Measurements from ENCODE around the gene TMED3. TPM values are rescaled to one million over a fixed set of nuclear protein-coding genes. Genes with fewer than 3 reads are reported as not detected.
"Not testable (repeated sequence)": the region's sequence is repeated elsewhere in the genome, so short reads cannot be mapped to it uniquely, and the experiment has no call there.

Gene TMED3
- total RNA-seq, 1 donor from 2014 or later, result 75.4 TPM

GRCh38 chr15:79316864-79317263 is 6.0 kb downstream of the TMED3 start:
- Histone ChIP-seq H3K4me3 (no peak overlapping the region), H3K4me1 (peaks cover 30% of the 10 kb centered on the region), H3K27me3 (no peaks in the 10 kb centered on the region), H3K27ac (no peak overlapping the region), H3K9me3 (no peaks in the 10 kb centered on the region), H3K36me3 (peaks cover 0 to 51% of the 10 kb centered on the region in 2 donors)
- no peak for TF ChIP-seq POLR2A (IDR thresholded peaks at IDR 0.05)
- TF ChIP-seq POLR2AphosphoS5 (IDR thresholded peaks at IDR 0.05; ENCODE audit: insufficient read depth in 1 of 2, low read depth in 1 of 2), result no peak
- no peak for TF ChIP-seq CTCF (IDR thresholded peaks at IDR 0.05)
- DNase-seq (ENCODE audit: extremely low spot score in 2 of 2), result no peak
- intact Hi-C loops (cut with DNase I), result no loop called here

- H3K4me3 ChIP-seq; H3K27me3 ChIP-seq; H3K4me1 ChIP-seq; H3K27ac ChIP-seq; intact Hi-C loops (cut with DNase I); H3K9me3 ChIP-seq; DNase-seq (ENCODE audit: extremely low spot score in 2 of 2): not testable (repeated sequence)
- H3K36me3 ChIP-seq, result peaks cover 0 to 45% of the 10 kb centered on the region in 2 donors
These were observed 9.1 kb downstream of the TMED3 start for GRCh38 chr15:79319973-79320372.

- DNase-seq (ENCODE audit: extremely low spot score in 2 of 2), result no peak
- no peak overlapping the region for H3K27ac ChIP-seq
- no peak overlapping the region for H3K4me3 ChIP-seq
- intact Hi-C loops (cut with DNase I), result no loop called here
- TF ChIP-seq POLR2A (IDR thresholded peaks at IDR 0.05), result no peak
- TF ChIP-seq POLR2AphosphoS5 (IDR thresholded peaks at IDR 0.05; ENCODE audit: insufficient read depth in 1 of 2, low read depth in 1 of 2), result no peak
- no peak for TF ChIP-seq CTCF (IDR thresholded peaks at IDR 0.05)
- H3K9me3 ChIP-seq, result no peaks in the 10 kb centered on the region
- no peaks in the 10 kb centered on the region for H3K27me3 ChIP-seq
- H3K36me3 ChIP-seq, result peaks cover 0 to 28% of the 10 kb centered on the region in 2 donors
- H3K4me1 ChIP-seq, result peaks cover 3% of the 10 kb centered on the region
These were observed 11.0 kb downstream of the TMED3 start for GRCh38 chr15:79321876-79322275.

GRCh38 chr15:79322306-79322705 is 11.4 kb downstream of the TMED3 start:
- H3K36me3 ChIP-seq, result peaks cover 0 to 26% of the 10 kb centered on the region in 2 donors
- DNase-seq (ENCODE audit: extremely low spot score in 2 of 2), result no peak
- H3K27ac ChIP-seq, result no peak overlapping the region

GRCh38 chr15:79322945-79323344 is 12.0 kb downstream of the TMED3 start:
- TF ChIP-seq POLR2A (IDR thresholded peaks at IDR 0.05), result no peak
- no peak for TF ChIP-seq CTCF (IDR thresholded peaks at IDR 0.05)
- no peak for TF ChIP-seq POLR2AphosphoS5 (IDR thresholded peaks at IDR 0.05; ENCODE audit: insufficient read depth in 1 of 2, low read depth in 1 of 2)
- no peak overlapping the region for H3K4me3 ChIP-seq
- no peaks in the 10 kb centered on the region for H3K9me3 ChIP-seq
- intact Hi-C loops (cut with DNase I), result no loop called here
- H3K27me3 ChIP-seq, result no peaks in the 10 kb centered on the region
- no peak for DNase-seq (ENCODE audit: extremely low spot score in 2 of 2)
- H3K36me3 ChIP-seq, result peaks cover 0 to 21% of the 10 kb centered on the region in 2 donors
- no peak overlapping the region for H3K27ac ChIP-seq
- no peaks in the 10 kb centered on the region for H3K4me1 ChIP-seq

More at GRCh38 chr15:79322306-79322705, 11.4 kb downstream of the TMED3 start:
- TF ChIP-seq POLR2A (IDR thresholded peaks at IDR 0.05) (no peak), POLR2AphosphoS5 (IDR thresholded peaks at IDR 0.05; ENCODE audit: insufficient read depth in 1 of 2, low read depth in 1 of 2) (no peak), CTCF (IDR thresholded peaks at IDR 0.05) (no peak)
- no peaks in the 10 kb centered on the region for H3K9me3 ChIP-seq
- H3K27me3 ChIP-seq, result no peaks in the 10 kb centered on the region
- intact Hi-C loops (cut with DNase I), result no loop called here
- H3K4me1 ChIP-seq, result no peaks in the 10 kb centered on the region
- no peak overlapping the region for H3K4me3 ChIP-seq
